LNCAP (cell line): ENCODE results near the gene GCKR.

ENCODE experiments used
- CTCF ChIP-seq: fragments of 450-650 bp; IDR thresholded peaks from 2 replicates; pipeline ENCODE4 v1.5.1; 2017; ENCODE audit warnings: mild to moderate bottlenecking

Gene GCKR

GRCh38 chr2:27495840-27496356 lies 741 bp upstream of the GCKR start:
- no peak for TF ChIP-seq CTCF

GRCh38 chr2:27497288-27497627 lies 619 bp downstream of the GCKR start:
- no peak for TF ChIP-seq CTCF

GRCh38 chr2:27498975-27499374 lies 2.3 kb downstream of the GCKR start:
- no peak for TF ChIP-seq CTCF

GRCh38 chr2:27501042-27501441 lies 4.4 kb downstream of the GCKR start:
- no peak for TF ChIP-seq CTCF

- no peak for TF ChIP-seq CTCF
Measured at GRCh38 chr2:27502142-27502541, 5.5 kb downstream of the GCKR start.

- no peak for TF ChIP-seq CTCF
Measured at GRCh38 chr2:27506587-27506986, 9.9 kb downstream of the GCKR start.

- no peak for TF ChIP-seq CTCF
Measured at GRCh38 chr2:27507293-27507692, 10.7 kb downstream of the GCKR start.

GRCh38 chr2:27509326-27509725 lies 12.7 kb downstream of the GCKR start:
- no peak for TF ChIP-seq CTCF
